GM12878 (cell line): ENCODE data around the gene RPL38. TPM values are rescaled to one million over a fixed set of nuclear protein-coding genes. Genes with fewer than 3 reads are reported as not detected.

Experiments used
- ATAC-seq: fragments of 200-7000 bp; cut with Tn5 transposase; 3 replicates; pipeline ENCODE4 v1.9.1; 2020; ENCODE audit warnings: mild to moderate bottlenecking, moderate library complexity
- BruUV-seq: library from RNA; stranded (reverse); fragments of 400-500 nt; replicated peaks from 2 replicates; lab custom pipeline; 2021; lab: Mats Ljungman, UMichigan
- CTCF ChIA-PET: fragments of 300-600 bp; sonication (Branson Sonifier 250); formaldehyde crosslinking; extraction: SDS; loops from one replicate; lab custom pipeline; 2021; ENCODE audit warnings: inconsistent platforms; lab: Yijun Ruan, JAX
- POLR2A ChIA-PET: fragments of 350-600 bp; formaldehyde crosslinking; extraction: SDS; loops from one replicate; lab custom pipeline; 2021; ENCODE audit warnings: inconsistent platforms; lab: Charles Lee
- RAD21 ChIA-PET: fragments of 300-600 bp; sonication (Branson Sonifier 250); formaldehyde crosslinking; loops from one replicate; lab custom pipeline; 2023; ENCODE audit warnings: antibody characterized with exemption; ENCODE audit not compliant: unreplicated experiment; lab: Charles Lee
- SMC1A ChIA-PET: fragments of 300-600 bp; sonication (Branson Sonifier 250); formaldehyde crosslinking; loops from one replicate; lab custom pipeline; 2023; ENCODE audit not compliant: unreplicated experiment, uncharacterized antibody; lab: Charles Lee
- DNase-seq: peaks from one replicate; pipeline ENCODE4 v3.0.0-alpha.2; 2011; ENCODE audit warnings: low read depth, low spot score
- FAIRE-seq: peaks from 3 replicates; lab custom pipeline; 2011; peaks lifted over from hg19 to GRCh38; lab: Jason Lieb, UNC
- H2AFZ ChIP-seq: 2 replicates; pipeline ENCODE4 v1.6.0; 2011; ENCODE audit warnings: low read depth, low read length, control low read depth; ENCODE audit not compliant: control insufficient read depth
- H3K27ac ChIP-seq: 2 replicates; pipeline ENCODE4 v1.5.1; 2011; ENCODE audit warnings: control low read depth; ENCODE audit not compliant: control insufficient read depth, insufficient read depth
- H3K27me3 ChIP-seq, 2 experiments: replicated peaks in 1 of 2; 2 replicates each; pipeline versions ENCODE4 v1.6.0 to v1.6.1; 2011; ENCODE audit warnings: low read length in 1 of 2; ENCODE audit not compliant: control insufficient read depth in 2 of 2, insufficient read depth in 2 of 2
- H3K36me3 ChIP-seq, 2 experiments: 2 replicates each; pipeline ENCODE4 v1.5.1; 2011; ENCODE audit warnings: low read length in 1 of 2; ENCODE audit not compliant: control insufficient read depth in 2 of 2, insufficient read depth in 2 of 2
- H3K4me1 ChIP-seq: 2 replicates; pipeline ENCODE4 v1.6.1; 2011; ENCODE audit warnings: mild to moderate bottlenecking, low read length, moderate library complexity, mixed read lengths; ENCODE audit not compliant: control insufficient read depth, insufficient read depth
- H3K4me2 ChIP-seq: 2 replicates; pipeline ENCODE4 v1.6.0; 2011; ENCODE audit warnings: control low read depth; ENCODE audit not compliant: control insufficient read depth, insufficient read depth
- H3K4me3 ChIP-seq: fragments of 200-600 bp; sonication (generic); 2 replicates; pipeline ENCODE4 v1.5.1; 2016
- H3K79me2 ChIP-seq: 2 replicates; pipeline ENCODE4 v1.6.0; 2011; ENCODE audit warnings: low read length; ENCODE audit not compliant: control insufficient read depth, insufficient read depth
- H3K9ac ChIP-seq: 2 replicates; pipeline ENCODE4 v1.8.0; 2011; ENCODE audit warnings: low read length, control low read depth, mixed read lengths; ENCODE audit not compliant: control insufficient read depth, insufficient read depth
- H3K9me3 ChIP-seq: replicated peaks from 3 replicates; pipeline ENCODE4 v1.5.1; 2011; ENCODE audit warnings: mild to moderate bottlenecking, low read length; ENCODE audit not compliant: control insufficient read depth, insufficient read depth
- H4K20me1 ChIP-seq: 2 replicates; pipeline ENCODE4 v1.6.0; 2011; ENCODE audit not compliant: control insufficient read depth, insufficient read depth
- IKZF1 ChIP-seq: fragments of 450-650 bp; conservative IDR thresholded peaks from 2 replicates; pipeline ENCODE4 v1.6.1; 2017; ENCODE audit warnings: antibody characterized with exemption, mild to moderate bottlenecking
- IRF3 ChIP-seq: fragments of 450-650 bp; IDR thresholded peaks from 2 replicates; pipeline ENCODE4 v1.6.1; 2014; ENCODE audit warnings: mild to moderate bottlenecking
- POLR2A ChIP-seq: IDR thresholded peaks from 2 replicates; pipeline ENCODE4 v1.6.1; 2011; ENCODE audit warnings: low read depth, mild to moderate bottlenecking, low read length
- POLR2AphosphoS5 ChIP-seq: IDR thresholded peaks from 2 replicates; pipeline ENCODE4 v1.6.1; 2011; ENCODE audit warnings: mild to moderate bottlenecking, low read length, inconsistent platforms
- TARDBP ChIP-seq: IDR thresholded peaks from 2 replicates; pipeline ENCODE4 v1.6.1; 2016; ENCODE audit warnings: borderline replicate concordance
- TCF3 ChIP-seq: IDR thresholded peaks from 2 replicates; pipeline ENCODE4 v1.6.1; 2012; ENCODE audit warnings: low read depth, mild to moderate bottlenecking, low read length, borderline replicate concordance; ENCODE audit not compliant: insufficient read depth
- WGBS: methylation state at CpG from one replicate; pipeline ENCODE4 v1.1.6; 2016; ENCODE audit warnings: low lambda C conversion rate; ENCODE audit not compliant: insufficient replicate concordance, insufficient coverage; ENCODE audit errors: missing lambda C conversion rate; 5-methylcytosine and 5-hydroxymethylcytosine counted together
- in situ Hi-C: fragments of 300-500 bp; cut with MboI; formaldehyde crosslinking; loops from 9 replicates; pipeline ENCODE4 v1.14.3; 2018; ENCODE audit warnings: mixed read lengths
- intact Hi-C: fragments of 100-400 bp; cut with micrococcal nuclease; formaldehyde crosslinking; loops from one replicate; pipeline ENCODE4 v1.14.2; 2022; ENCODE audit not compliant: unreplicated experiment
- polyA plus RNA-seq, 11 experiments: library from polyadenylated mRNA; depleted of rRNA in 4 of 11; unstranded in 6 of 11; stranded (reverse) in 5 of 11; fragments of >200 nt; fragmentation: Nextera tagmentation in 4 of 11; fragmentation: Illumina TruSeq in 1 of 11; extraction: Ambion mirVana in 4 of 11; extraction: Trizol in 1 of 11; gene quantifications; 1 replicate in 1 of 11; 2 replicates in 10 of 11; pipeline versions ENCODE4 v1.2.1 to v1.2.3, GENCODE V29; 2011 to 2016; ENCODE audit warnings: inconsistent platforms in 2 of 11, missing spikeins in 2 of 11, low read depth in 1 of 11
- total RNA-seq, 4 experiments: library from RNA; depleted of rRNA in 3 of 4; stranded (reverse); fragments of >200 nt in 3 of 4; fragmentation: Illumina TruSeq in 1 of 4; extraction: Trizol in 1 of 4; gene quantifications; 2 replicates each; pipeline versions ENCODE4 v1.2.1 to v1.2.3, GENCODE V29; 2013 to 2021
- TF ChIP-seq, protein P1 (sequence below): IDR thresholded peaks from 2 replicates; pipeline ENCODE4 v1.6.1; 2011; ENCODE audit warnings: borderline replicate concordance, low read depth, mild to moderate bottlenecking, moderate library complexity, low read length; ENCODE audit not compliant: insufficient read depth, poor library complexity, severe bottlenecking
- TF ChIP-seq, protein P2 (sequence below): IDR thresholded peaks from 2 replicates; pipeline ENCODE4 v1.6.1; 2011; ENCODE audit warnings: low read depth, low read length, improper control_type of control experiment, borderline replicate concordance

RPL38 gene
- total and polyA plus RNA-seq, 10 of the 15 experiments (the other 5 are each of a cell fraction or from before 2014, with no cell fraction given): 1,318 to 4,938 (median 2,673) TPM

DNA sequence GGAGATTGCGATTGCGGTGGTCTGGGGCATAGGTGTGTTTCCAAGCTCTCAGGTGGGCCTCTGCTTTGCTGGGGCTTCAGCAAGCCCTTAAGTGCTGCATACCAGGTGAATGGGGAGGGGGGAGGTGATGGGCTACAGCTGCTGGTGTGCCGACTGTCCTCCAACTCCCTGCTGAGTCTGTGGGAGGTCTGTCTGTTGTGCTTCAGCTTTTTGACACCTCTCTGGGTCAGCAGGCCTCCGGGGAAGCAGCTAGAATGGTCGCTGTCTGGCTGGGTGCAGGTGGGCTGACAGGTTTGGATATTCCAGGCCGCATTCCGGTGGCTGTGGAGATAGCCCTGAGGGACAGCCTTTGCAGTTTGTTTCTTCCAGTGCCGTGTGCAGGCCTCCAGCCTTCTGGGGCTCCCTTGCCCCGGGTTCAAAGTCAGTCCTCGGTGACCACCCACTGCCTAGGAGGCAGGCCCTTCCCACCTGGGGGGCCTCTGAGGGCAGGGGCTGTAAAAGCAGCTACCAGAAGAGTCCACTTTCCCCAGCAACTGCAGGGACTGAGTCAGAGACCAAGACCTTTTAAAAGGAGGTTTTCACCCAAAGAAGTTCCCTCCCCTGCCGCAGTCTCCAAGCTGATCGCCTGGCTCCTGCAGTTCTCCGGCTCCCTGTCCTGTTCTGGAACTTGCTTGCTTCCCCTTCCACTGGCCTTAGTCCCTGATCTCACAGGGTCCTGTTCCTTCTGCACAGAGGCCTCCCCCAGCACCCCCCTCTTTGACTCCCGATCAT, 7.8 kb downstream of the RPL38 start:
- Histone ChIP-seq H3K4me3 (peak overlapping the region; percentile 77; the same call in 1 of the 2 replicates), H3K9ac (peak overlapping the region; percentile 55; the same call in 1 of the 2 replicates), H2AFZ (no peak overlapping the region), H3K79me2 (peaks cover 31% of the 10 kb centered on the region), H3K36me3 (peaks cover 13 to 21% of the 10 kb centered on the region in 2 experiments), H3K27me3 (no peaks in the 10 kb centered on the region), H3K4me2 (peak overlapping the region; percentile 89), H3K27ac (no peak overlapping the region), H4K20me1 (peaks cover 3% of the 10 kb centered on the region), H3K9me3 (no peaks in the 10 kb centered on the region), H3K4me1 (peaks cover 28% of the 10 kb centered on the region)
- ChIA-PET SMC1A (interaction anchor here (0.7 to 3.3 kb wide), 5 partner anchors 73 to 156 kb away, joined by 3 to 9 read pairs (median 3); partner anchors contain the start of gene GPR142), CTCF (interaction anchor here (0.7 to 1.8 kb wide), 12 partner anchors 8 to 246 kb away, joined by 3 to 9 read pairs (median 4); partner anchors contain the start of genes BTBD17, GPR142 and RPL38), POLR2A (interaction anchor here (1.3 kb wide), 1 partner anchor 24 kb away, joined by 3 read pairs; no protein-coding TSS in a partner anchor), RAD21 (interaction anchor here (0.9 to 1.7 kb wide), 4 partner anchors 72 to 242 kb away, joined by 3 to 8 read pairs (median 6); no protein-coding TSS in a partner anchor)
- intact Hi-C loops: loop anchor here (2.0 to 5.0 kb wide), 2 partner anchors 71 to 149 kb away; partner anchors contain the start of gene BTBD17
- no peak for ATAC-seq
- FAIRE-seq: no peak
- TF ChIP-seq POLR2AphosphoS5: peak; percentile 15; the same call in 1 of the 2 replicates
- TF ChIP-seq IRF3: no peak
- peak; percentile 77 for TF ChIP-seq POLR2A
- TF ChIP-seq, protein P1, sequence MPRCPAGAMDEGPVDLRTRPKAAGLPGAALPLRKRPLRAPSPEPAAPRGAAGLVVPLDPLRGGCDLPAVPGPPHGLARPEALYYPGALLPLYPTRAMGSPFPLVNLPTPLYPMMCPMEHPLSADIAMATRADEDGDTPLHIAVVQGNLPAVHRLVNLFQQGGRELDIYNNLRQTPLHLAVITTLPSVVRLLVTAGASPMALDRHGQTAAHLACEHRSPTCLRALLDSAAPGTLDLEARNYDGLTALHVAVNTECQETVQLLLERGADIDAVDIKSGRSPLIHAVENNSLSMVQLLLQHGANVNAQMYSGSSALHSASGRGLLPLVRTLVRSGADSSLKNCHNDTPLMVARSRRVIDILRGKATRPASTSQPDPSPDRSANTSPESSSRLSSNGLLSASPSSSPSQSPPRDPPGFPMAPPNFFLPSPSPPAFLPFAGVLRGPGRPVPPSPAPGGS: peak; percentile 65
- peak; percentile 52; the same call in 1 of the 2 replicates for TF ChIP-seq TCF3
- 0 out of 2 replicates have a peak, but pooled peaks have one; percentile 15 for TF ChIP-seq TARDBP
- TF ChIP-seq, protein P2, sequence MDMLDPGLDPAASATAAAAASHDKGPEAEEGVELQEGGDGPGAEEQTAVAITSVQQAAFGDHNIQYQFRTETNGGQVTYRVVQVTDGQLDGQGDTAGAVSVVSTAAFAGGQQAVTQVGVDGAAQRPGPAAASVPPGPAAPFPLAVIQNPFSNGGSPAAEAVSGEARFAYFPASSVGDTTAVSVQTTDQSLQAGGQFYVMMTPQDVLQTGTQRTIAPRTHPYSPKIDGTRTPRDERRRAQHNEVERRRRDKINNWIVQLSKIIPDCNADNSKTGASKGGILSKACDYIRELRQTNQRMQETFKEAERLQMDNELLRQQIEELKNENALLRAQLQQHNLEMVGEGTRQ: no peak
- peak; percentile 36; the same call in 1 of the 2 replicates for TF ChIP-seq IKZF1
- in situ Hi-C loops: loop anchor here (10.0 kb wide), 1 partner anchor 63 kb away; the partner anchor contains the start of gene DNAI2
- no TSS peak for BruUV-seq
- no peak for DNase-seq
- WGBS: 72% methylated on average over 14 of the region's 14 CpGs
